Kidney capillary endothelial cell (primary cell): ENCODE measurements around the gene SENP7.
"Not testable (repeated sequence)": the region's sequence is repeated elsewhere in the genome, so short reads cannot be mapped to it uniquely, and the experiment has no call there.

Source experiments
- DNase-seq: peaks from one replicate; pipeline ENCODE4 v3.0.0-alpha.2; 2018; ENCODE audit warnings: low spot score

The SENP7 gene

DNA sequence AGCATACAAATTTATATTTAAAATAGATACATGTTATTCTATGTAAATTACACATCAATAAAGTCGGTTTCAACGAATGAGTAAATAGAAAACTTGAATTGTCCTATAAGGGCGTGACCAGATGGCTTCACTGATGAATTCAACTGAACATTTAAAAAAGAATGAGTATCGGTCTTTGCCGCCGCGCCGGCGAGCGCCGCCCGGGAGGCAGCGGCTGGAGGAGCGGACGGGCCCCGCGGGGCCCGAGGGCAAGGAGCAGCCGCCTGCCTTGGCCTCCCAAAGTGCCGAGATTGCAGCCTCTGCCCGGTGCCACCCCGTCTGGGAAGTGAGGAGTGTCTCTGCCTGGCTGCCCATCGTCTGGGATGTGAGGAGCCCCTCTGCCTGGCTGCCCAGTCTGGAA is 74.4 kb downstream of the SENP7 start:
- not testable (repeated sequence) for DNase-seq

DNA sequence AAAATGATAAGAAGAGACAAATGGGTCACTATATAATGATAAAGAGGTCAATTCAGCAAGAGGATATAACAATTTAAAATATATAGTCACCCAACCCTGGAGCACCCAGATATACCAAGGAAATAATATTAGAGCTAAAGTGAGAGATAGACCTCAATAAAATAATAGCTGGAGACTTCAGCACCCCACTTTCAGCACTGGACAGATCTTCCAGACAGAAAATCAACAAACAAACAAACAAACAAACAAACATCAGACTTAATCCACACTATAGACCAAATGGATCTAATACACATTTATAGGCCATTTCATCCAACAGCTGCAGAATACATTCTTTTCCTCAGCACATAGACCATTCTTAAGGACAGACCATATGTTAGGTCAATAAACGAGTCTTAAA is 79.4 kb downstream of the SENP7 start:
- DNase-seq = no peak

DNA sequence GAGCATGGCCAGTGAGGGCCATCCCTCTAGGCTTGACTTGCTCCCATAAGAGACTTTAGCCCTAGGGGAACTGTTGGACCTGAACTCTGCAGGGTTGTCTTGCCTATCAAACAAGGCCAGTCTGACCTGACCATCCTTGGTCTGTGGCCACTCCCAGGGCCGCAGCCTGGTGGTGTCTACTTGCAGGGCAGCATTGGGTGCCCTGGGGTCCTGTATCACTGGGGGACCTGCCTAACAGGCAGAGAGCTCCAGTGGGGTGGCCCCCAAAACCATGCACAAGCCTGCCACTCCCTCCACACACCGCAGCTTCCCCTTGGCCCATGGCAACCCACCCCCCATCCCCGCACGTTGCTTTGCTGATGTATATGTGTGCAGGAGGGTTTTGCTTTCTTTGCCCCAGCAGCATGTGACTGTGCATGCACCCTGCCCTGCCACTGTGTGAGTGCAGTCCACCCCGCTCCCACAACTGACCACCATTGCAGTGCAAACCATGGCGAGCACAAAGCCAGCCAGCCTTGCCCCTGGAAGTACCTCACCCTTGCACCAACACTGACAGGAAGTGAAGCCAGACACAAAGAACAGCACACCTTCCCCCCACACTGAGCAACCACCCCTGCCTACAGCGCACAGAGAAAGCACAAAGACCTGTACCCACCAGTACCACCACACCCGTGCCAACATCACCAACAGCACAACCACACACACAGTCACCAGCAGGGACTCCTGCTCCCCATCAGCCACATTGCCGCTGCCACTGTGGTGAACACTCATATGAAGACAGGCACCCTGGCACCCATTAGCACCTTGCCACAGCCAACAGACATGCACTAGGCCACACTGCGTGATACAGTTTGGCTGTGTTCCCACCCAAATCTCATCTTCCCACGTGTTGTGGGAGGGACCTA is 88.8 kb downstream of the SENP7 start:
- no peak for DNase-seq

DNA sequence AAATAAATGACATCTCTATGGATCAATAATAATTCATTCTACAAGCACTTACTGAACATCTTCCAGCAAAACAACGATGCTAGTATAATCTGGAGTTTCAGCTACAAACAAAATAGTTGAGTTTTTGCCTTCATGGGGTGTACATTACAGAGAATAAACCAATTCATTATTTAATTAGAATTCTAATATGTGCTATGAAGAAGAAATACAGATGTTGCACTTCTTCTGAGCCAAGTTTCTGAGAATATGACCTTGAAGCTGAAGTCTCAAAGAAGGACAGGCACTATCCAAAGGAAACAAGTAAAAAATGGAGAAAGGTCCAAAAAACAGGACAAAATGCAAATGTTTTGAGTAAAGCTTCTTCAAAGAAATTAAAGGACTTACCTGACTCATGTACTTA is 94.2 kb downstream of the SENP7 start:
- DNase-seq = no peak

DNA sequence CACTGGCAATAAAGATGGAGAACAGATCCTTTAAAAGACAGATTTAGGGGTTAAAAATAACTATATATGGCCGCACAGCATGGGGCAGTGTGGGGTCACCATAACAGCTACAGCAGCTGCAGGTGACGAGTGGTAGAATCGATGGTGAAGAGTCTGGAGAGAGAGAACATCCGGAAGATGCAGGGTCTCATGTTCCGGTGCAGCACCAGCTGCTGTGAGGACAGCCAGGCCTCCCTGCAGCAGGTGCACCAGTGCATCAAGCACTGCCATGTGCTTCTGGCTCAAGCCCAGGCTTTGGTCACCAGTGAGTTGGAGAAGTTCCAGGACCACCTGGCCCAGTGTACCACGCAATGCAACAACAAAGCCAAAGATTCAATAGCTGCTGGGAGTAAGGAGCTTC is 98.9 kb downstream of the SENP7 start:
- no peak for DNase-seq

DNA sequence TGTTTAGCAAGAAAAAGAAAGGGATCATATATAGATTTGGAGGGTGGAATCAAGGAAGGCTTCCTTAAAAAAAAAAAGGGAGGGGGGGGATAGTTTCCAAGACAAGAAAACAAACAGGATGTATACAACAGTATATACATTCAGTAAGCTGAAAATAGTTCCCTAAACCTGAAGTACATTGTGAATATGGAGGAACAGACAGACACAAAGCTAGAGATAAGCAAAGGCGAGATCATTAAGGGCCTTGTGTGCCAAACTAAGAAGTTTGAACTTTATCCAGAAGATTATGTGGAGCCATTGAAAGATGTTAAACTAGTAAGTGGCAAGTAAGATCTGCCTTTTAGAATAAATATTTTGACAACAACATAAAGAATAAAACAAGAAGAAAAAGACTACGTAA is 99.4 kb downstream of the SENP7 start:
- no peak for DNase-seq

DNA sequence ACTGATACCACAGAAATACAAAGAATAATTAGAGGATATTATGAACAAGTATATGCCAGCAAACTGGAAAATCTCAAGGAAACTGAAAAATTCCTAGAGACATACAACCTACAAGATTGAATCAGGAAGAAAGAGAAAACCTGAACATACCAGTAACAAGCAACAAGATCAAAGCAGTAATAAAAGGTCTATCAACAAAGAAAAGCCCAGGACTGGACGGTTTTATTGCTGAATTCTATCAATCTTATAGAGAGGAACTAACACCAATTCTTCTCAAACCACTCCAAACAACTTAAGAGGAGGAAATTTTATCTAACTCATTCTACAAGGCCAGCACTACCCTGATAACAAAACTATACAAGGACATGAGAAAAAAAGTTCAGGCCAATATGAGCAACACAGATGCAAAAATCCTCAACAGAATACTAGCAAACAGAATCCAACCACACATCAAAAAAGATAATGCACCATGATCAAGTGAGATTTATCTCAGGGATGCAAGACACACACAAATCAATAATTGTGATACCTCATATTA is 121.5 kb downstream of the SENP7 start:
- DNase-seq = no peak

DNA sequence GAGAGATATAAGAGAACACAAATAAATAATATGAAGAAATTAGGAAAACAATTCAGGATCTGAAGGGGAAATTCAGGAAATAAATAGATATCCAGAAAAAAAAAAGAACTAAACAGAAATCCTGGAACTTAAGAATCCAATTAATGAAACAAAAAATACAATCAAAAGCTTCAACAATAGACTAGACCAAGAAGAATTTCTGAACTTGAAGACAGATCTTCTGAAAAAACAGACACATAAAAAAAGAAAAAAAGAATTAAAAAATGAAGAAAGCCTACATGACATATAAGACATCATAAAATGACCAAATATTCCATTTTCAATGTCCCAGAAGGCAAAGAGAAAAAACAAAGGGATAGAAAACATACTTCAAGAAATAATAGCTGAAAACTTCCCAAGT is 124.3 kb downstream of the SENP7 start:
- no peak for DNase-seq

DNA sequence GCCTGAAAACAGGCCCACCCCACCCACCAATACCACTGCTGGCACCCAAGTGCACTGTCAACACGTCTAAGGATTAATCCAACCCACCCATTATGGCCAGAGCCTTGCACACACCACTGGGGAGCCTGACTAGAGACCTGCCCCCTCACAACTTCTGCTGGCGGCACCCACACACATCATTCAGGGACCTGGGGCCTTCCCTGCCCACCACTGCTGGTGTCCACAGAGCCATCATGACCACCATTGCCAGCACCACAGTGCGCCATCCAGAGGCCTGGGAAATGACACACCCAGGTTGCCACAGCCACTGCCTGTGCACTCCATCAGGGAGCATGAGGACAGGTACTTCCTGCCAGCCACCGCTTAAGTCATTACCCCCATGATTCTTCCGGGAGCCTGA is 125.7 kb downstream of the SENP7 start:
- no peak for DNase-seq

DNA sequence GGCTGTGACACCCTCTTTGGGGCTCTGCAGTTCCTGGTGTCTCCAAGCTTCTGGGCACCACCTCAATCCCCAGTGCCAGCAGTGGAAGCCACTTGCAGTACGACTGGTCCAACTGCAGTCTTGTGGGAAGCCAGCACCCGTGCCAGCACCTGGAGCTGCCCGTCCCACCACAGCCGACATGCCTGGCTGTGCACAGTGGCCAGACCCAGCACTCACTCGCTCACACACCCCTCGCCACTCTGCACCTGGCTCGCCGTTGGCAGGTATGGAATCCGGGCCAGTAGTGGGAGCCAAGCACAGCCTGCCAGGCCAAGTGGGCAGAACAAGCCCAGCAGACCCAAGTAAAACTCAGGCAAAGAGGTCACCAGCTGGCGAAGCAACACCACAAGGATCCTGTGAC is 128.6 kb downstream of the SENP7 start:
- DNase-seq = no peak

DNA sequence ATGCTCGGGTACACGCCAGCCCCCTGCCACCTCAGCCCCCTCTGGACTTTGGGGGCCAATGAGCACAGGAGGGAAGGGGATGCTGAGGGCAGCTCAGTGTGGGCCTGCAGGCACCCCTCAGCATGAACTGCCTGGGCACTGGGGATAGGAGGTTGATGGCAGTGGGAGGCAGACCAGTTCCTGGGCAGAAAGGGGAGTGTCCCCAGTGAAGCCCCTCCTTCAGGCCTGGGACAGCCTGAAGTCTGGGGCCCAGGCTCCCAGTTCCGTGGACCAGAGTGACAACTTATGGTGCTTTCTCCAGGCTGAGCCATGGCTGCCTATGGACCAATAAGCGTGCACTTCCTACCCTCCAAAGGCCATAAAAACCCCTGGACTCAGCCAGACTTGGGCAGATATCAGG is 129.4 kb downstream of the SENP7 start:
- no peak for DNase-seq

DNA sequence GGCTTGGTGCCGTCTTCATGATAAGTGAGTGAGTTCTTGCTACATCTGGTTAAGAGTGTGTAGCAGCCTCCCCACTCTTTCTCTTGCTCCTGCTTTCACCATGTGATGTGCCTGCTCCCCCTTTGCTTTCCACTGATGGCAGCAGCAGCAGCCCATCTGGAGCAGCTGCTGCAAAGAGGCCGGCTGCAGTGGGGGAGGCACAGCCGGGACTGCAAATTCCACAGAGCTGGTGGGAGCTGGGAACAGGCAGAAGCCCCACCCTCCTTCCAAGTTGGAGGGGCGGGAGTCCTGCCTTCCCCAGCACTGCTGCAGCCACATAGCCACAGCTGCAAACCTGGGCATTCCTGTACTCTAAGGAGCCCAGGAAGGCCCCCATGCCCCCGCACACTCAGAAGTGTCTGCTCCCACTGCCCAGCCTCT is 129.8 kb downstream of the SENP7 start:
- DNase-seq = no peak

DNA sequence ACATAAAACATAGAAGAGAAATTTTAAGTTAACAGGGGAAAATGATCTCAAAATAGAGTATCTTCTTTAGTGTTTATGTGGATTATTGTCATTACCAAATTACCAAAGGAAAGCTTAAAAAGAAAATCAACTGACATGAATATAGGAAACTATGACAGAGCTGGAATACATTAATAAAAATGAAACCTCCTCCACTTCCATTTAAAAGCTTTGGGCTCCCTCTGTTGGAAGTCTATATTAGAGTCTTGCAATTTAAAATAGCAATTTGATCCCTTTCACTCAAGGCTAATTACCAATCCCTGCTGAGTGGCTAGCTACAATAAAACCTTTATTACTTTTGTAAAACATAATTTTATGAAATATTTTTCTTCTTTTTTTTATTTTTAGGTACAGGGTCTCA is 131.2 kb downstream of the SENP7 start:
- peak; percentile 19 for DNase-seq

DNA sequence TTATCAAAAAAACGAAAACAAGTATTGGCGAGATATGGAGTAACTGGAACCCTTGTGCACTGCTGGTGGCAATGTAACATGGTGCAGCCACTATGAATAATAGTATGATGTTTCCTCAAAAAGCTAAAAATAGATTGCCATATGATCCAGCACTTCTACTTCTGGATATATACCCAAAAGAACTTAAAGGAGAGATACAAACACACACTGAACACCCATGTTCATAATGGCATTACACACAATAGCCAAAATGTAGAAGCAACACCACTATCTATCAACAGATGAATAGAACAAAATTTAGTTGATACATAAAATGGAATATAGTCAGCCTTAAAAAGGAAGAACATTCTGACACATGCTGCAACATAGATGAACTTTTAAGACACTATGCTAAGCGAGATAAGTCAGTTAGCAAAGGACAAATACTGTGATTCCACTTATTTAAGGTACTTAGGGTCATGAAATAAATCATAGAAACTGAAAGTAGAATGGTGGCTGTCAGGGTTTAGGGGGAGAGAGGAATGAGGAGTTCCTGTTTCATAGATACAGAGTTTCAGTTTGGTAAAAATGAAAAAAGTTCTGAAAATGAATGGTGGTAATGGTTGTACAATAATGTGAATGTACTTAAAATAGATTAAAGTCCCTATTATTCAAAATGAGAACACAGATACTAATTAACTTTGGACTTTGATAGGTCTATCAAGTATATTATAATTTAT is 133.2 kb downstream of the SENP7 start:
- no peak for DNase-seq

DNA sequence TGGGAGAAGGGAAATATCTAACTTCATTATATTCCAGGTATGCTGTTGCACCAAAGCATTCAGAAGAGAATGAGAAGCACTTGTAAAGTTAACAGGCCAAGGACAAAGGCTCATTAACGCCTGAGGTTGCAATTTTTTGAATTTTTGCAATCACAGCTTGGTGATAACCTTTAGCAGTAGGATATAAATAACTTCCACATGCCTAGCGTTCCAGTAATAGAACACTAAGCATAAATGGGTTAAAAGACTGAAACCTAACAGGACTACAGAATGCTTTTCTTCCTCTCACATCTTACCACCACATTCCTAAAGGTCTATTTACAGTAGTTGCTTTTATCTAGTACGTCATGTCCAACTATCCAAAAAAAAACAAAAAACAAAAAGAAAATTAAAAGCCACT is 135.2 kb downstream of the SENP7 start:
- DNase-seq = no peak

DNA sequence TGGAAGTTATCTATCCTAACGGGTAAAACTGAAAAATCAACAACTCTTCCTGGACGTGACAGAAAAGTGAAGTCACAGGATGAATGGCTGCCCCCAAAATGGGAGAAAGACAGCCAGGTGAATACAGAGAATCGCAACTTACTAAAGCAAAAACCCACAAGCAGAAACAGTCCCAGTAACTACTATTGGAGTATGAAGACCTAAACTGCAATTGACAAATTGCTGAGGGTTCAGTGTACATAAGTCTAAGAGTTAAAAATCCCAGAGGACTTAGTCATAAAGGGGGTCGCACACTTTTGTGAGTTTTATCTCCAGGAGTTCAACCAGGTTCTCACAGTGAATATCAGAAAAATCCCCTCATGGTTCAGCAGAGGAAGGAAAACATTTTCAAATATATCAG is 135.8 kb downstream of the SENP7 start:
- DNase-seq = no peak

DNA sequence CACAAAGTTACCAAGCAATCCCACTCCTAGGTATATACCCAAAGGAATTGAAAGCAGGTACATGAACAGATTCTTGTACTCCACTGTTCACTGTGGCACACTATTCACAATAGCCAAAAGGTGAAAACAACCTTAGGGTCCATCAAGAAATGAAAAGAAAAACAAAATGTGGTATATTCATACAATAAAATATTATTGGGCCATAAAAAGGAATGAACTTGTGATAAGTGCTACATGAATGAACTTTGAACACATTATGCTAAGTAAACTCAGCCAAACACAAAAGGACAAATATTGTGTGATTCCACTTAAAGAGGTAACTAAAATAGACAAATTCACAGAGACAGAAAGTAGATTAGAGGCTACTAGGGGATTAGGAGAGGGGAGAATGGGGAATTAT is 137.4 kb downstream of the SENP7 start:
- no peak for DNase-seq

DNA sequence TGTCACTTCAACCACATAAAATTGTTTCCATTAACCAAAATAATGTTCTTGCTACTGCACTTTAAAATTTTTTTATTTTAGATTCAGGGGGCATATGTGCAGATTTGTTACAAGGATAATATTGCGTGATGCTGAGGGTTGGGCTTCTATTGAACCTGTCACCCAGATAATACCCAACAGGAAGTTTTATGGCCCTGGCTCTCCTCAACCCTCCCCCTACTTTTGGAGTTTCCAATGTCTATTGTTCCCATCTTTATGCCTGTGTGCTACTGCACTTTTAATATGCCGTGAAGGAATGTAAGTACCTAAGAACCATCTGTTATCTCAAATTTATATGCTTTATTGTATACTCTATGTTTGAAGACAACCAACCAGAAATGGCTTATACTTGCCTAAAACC is 150.6 kb downstream of the SENP7 start:
- DNase-seq = no peak

DNA sequence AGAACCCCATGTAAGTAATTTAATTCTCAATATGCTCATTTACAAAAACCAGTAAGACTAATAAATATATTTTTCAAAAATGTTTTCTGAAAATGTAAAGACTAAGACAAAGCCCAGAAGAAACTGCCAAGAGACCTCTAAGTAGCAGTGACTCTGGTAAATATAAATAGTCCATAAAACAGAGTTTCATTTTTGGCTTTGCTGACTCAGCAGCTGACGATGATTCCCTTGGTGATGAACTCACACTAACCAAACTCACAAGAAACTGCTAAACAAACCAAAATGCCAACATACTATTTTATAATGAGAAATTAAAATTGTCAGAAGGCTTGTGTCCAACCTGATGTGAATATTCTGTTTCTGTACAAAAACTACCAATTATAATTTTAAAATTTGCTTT is 161.2 kb downstream of the SENP7 start:
- no peak for DNase-seq

DNA sequence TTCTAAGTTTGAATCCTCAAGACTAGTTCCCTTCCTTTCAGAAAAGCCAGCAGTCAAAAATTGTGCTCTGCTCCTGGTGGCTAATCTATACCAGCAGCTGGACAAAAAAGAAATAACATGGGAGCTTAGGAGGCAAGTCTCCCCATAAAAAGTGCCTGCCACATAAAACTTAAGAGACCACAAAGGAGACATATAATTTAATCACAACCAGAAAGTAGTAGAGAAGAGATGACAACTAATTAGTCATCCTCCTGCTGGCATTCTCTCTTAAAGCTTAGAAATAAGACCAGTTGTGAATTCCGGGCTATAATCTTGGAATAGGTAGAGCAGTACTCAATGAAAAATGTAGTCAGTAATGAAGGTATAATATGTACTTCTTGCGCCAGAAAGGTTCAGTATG is 172.4 kb downstream of the SENP7 start:
- DNase-seq = no peak

DNA sequence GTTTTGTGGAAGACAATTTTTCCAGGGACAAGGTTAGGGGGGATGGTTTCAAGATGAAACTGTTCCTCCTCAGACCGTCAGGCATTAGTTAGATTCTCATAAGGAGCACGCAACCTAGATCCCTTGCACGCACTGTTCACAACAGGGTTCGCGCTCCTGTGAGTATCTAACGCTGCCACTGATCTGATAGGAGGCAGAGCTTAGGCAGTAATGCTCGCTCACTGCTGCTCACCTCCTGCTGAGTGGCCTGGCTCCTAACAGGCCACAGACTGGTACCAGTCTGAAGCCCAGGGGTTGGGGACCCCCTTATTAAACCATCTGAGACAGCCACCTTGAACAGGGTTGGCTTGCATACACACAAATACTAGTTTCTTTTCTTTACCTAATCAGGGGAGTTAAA is 179.1 kb downstream of the SENP7 start:
- DNase-seq = no peak

DNA sequence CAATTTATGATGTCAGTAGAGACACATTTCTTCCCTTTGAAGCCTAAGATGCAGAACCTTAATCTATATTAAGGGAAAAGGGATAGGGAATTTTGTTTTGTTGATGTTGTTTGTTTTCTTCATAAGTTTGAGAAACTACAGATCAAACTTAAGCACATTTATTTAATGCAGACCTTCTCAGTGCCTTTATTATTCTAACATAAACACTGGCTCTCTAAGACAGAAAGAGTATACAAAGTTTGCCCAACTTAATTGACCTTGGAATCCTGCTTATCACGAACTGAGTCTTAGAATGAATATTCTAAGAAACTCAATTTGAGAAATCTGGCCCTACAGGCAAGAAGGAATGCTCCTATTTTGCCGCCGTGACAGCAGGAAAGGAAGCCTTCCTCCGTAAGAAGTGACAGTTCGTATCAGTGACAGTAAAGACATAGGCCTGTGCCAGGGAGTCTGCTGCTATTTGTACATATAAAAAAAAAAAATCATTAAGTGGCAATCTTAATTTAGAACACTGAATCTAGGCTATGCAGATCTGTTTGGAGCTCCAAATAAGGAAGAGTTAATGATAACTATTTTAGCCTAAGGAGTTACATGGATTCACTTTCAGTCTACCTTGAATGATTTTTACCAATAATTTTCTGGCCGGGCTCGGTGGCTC is 183.9 kb downstream of the SENP7 start:
- no peak for DNase-seq
